Sigmoid colon (tissue), 4 donors: ENCODE measurements around the gene RALA.

ENCODE experiments used
- EP300 ChIP-seq, 4 donors: sonication (generic); formaldehyde crosslinking; IDR thresholded peaks; one replicate each; pipeline ENCODE4 v1.6.1; 2017; ENCODE audit warnings: antibody characterized with exemption in 4 of 4
- POLR2A ChIP-seq, 2 donors: fragments of 450-650 bp; IDR thresholded peaks; one replicate each; pipeline ENCODE4 v1.6.1; 2016; ENCODE audit warnings: antibody characterized with exemption in 2 of 2, mild to moderate bottlenecking in 2 of 2, moderate library complexity in 2 of 2
- TF ChIP-seq, protein P1 (sequence below), 4 experiments: fragments of 450-650 bp in 3 of 4; fragments of 200-600 bp in 1 of 4; IDR thresholded peaks; one replicate each; pipeline ENCODE4 v1.5.1; 2016 to 2019; ENCODE audit warnings: antibody characterized with exemption in 4 of 4, mild to moderate bottlenecking in 3 of 4, moderate library complexity in 2 of 4

DNA sequence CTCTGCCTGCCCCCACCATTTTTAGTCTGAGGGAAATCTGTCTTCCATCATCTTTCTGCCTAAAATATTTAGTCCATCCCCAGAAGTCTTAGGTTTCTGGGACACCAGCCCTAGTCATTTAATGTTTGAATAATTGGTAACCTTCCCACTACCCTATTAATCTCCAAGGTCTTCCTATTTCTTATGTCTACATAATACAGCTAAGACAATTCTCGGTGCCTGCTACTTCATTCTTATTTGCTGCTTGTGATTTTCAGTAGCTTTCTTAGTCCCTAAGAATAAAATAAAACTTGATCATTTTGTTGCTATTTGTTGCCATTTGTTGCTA lies 11.1 kb downstream of the RALA start:
- TF ChIP-seq POLR2A (IDR thresholded peaks at IDR 0.05) (no peak), EP300 (IDR thresholded peaks at IDR 0.05) (no peak)
- TF ChIP-seq, protein P1, sequence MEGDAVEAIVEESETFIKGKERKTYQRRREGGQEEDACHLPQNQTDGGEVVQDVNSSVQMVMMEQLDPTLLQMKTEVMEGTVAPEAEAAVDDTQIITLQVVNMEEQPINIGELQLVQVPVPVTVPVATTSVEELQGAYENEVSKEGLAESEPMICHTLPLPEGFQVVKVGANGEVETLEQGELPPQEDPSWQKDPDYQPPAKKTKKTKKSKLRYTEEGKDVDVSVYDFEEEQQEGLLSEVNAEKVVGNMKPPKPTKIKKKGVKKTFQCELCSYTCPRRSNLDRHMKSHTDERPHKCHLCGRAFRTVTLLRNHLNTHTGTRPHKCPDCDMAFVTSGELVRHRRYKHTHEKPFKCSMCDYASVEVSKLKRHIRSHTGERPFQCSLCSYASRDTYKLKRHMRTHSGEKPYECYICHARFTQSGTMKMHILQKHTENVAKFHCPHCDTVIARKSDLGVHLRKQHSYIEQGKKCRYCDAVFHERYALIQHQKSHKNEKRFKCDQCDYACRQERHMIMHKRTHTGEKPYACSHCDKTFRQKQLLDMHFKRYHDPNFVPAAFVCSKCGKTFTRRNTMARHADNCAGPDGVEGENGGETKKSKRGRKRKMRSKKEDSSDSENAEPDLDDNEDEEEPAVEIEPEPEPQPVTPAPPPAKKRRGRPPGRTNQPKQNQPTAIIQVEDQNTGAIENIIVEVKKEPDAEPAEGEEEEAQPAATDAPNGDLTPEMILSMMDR (IDR thresholded peaks at IDR 0.05) = no peak
